ENCODE measurements around the gene STMN3.
"Not testable (repeated sequence)": the region's sequence is repeated elsewhere in the genome, so short reads cannot be mapped to it uniquely, and the experiment has no call there.

The STMN3 gene

GRCh38 chr20:63675681-63676368 lies 22.6 kb upstream of the STMN3 start:
- no peak for DNase-seq

GRCh38 chr20:63673951-63674350 lies 20.7 kb upstream of the STMN3 start:
- no peak for DNase-seq

GRCh38 chr20:63672666-63673065 lies 19.4 kb upstream of the STMN3 start:
- DNase-seq: no peak

GRCh38 chr20:63671695-63672094 lies 18.5 kb upstream of the STMN3 start:
- DNase-seq: not testable (repeated sequence)

- no peak for DNase-seq
Measured at GRCh38 chr20:63668351-63668750, 15.1 kb upstream of the STMN3 start.

GRCh38 chr20:63667858-63668257 lies 14.6 kb upstream of the STMN3 start:
- DNase-seq: no peak

- no peak for DNase-seq
Measured at GRCh38 chr20:63665708-63666107, 12.5 kb upstream of the STMN3 start.

GRCh38 chr20:63664861-63665594 lies 11.8 kb upstream of the STMN3 start:
- DNase-seq: no peak

- DNase-seq: no peak
Measured at GRCh38 chr20:63664143-63664851, 11.1 kb upstream of the STMN3 start.

- no peak for DNase-seq
Measured at GRCh38 chr20:63663332-63664066, 10.3 kb upstream of the STMN3 start.

- DNase-seq: no peak
Measured at GRCh38 chr20:63662813-63663189, 9.6 kb upstream of the STMN3 start.

- no peak for DNase-seq
Measured at GRCh38 chr20:63661959-63662812, 9.0 kb upstream of the STMN3 start.

- DNase-seq: no peak
Measured at GRCh38 chr20:63661108-63661507, 7.9 kb upstream of the STMN3 start.

GRCh38 chr20:63660622-63661021 lies 7.4 kb upstream of the STMN3 start:
- no peak for DNase-seq

GRCh38 chr20:63660174-63660573 lies 7.0 kb upstream of the STMN3 start:
- DNase-seq: not testable (repeated sequence)

- no peak for DNase-seq
Measured at GRCh38 chr20:63659370-63659769, 6.1 kb upstream of the STMN3 start.

- DNase-seq: no peak
Measured at GRCh38 chr20:63658749-63659187, 5.5 kb upstream of the STMN3 start.

GRCh38 chr20:63657937-63658748 lies 4.9 kb upstream of the STMN3 start, which contains the start of gene RTEL1:
RTEL1 (plus strand) TSS chr20:63658312; CDS start chr20:63659403, 1,091 bp downstream.
- peak; percentile 96 for DNase-seq

GRCh38 chr20:63657260-63657936 lies 4.2 kb upstream of the STMN3 start:
- no peak for DNase-seq

GRCh38 chr20:63656451-63656850 lies 3.2 kb upstream of the STMN3 start:
- DNase-seq: no peak

GRCh38 chr20:63655249-63655648 lies 2.0 kb upstream of the STMN3 start:
- DNase-seq: no peak

Data from activated effector memory CD4-positive, alpha-beta T cell treated with anti-CD3 and anti-CD28 coated beads, Interleukin-2, amount 50 U/mL, for 16 hours (primary cell).